Activated CD8-positive, alpha-beta T cell treated with anti-CD3 and anti-CD28 coated beads for 36 hours (primary cell): ENCODE data around the gene SLC35B2. TPM values are rescaled to one million over a fixed set of nuclear protein-coding genes. Genes with fewer than 3 reads are reported as not detected.

Experiments
- ATAC-seq: fragments of 200-7000 bp; cut with Tn5 transposase; one replicate; pipeline ENCODE4 v1.10.0; 2021; ENCODE audit warnings: mild to moderate bottlenecking, moderate library complexity
- CTCF ChIA-PET: fragments of 350-600 bp; sonication (Branson Sonifier 250); formaldehyde crosslinking; loops from one replicate; lab custom pipeline; 2021; ENCODE audit warnings: antibody characterized with exemption; lab: Charles Lee
- POLR2A ChIA-PET: fragments of 350-600 bp; sonication (Branson Sonifier 250); formaldehyde crosslinking; loops from one replicate; lab custom pipeline; 2021; ENCODE audit warnings: antibody characterized with exemption; lab: Charles Lee
- DNase-seq: peaks from one replicate; pipeline ENCODE4 v3.0.0-alpha.2; 2020
- H3K27ac Mint-ChIP-seq: one replicate; pipeline ENCODE4 v1.8.0; 2021; ENCODE audit warnings: mild to moderate bottlenecking, mixed read lengths
- H3K27me3 Mint-ChIP-seq: one replicate; pipeline ENCODE4 v1.8.0; 2021; ENCODE audit warnings: mixed read lengths
- H3K36me3 Mint-ChIP-seq: one replicate; pipeline ENCODE4 v1.8.0; 2021; ENCODE audit warnings: low read depth, mixed read lengths
- H3K4me1 Mint-ChIP-seq: one replicate; pipeline ENCODE4 v1.8.0; 2021; ENCODE audit warnings: low read depth, mixed read lengths
- H3K4me3 Mint-ChIP-seq: one replicate; pipeline ENCODE4 v1.8.0; 2021; ENCODE audit warnings: mild to moderate bottlenecking, moderate library complexity, mixed read lengths
- H3K9me3 Mint-ChIP-seq: one replicate; pipeline ENCODE4 v1.8.0; 2021; ENCODE audit warnings: mixed read lengths
- CTCF ChIP-seq: fragments of 200-600 bp; IDR thresholded peaks from one replicate; pipeline ENCODE4 v1.8.0; 2022; ENCODE audit warnings: antibody characterized with exemption, mild to moderate bottlenecking
- intact Hi-C: fragments of 100-400 bp; cut with micrococcal nuclease; formaldehyde crosslinking; loops from one replicate; pipeline ENCODE4 v1.10.0; 2022
- total RNA-seq, 2 experiments: library from RNA; stranded (reverse); gene quantifications; one replicate each; pipeline ENCODE4 v1.2.3, GENCODE V29; 2021

Gene SLC35B2
- total RNA-seq, 2 experiments from 2014 or later, result 15.4 to 16.7 TPM

- no peak for TF ChIP-seq CTCF
- Mint-ChIP-seq H3K9me3 (no peaks in the 10 kb centered on the region), H3K4me3 (peak overlapping the region; percentile 100), H3K27ac (peak overlapping the region; percentile 100), H3K27me3 (peaks cover 3% of the 10 kb centered on the region), H3K36me3 (peaks cover 38% of the 10 kb centered on the region), H3K4me1 (peaks cover 27% of the 10 kb centered on the region)
- POLR2A ChIA-PET, result interaction anchor here (0.8 to 10.9 kb wide), 10 partner anchors 8 to 114 kb away, joined by 3 to 486 read pairs (median 13); partner anchors contain the start of genes MYMX, NFKBIE, SLC29A1 and SLC35B2
- DNase-seq (no peak), ATAC-seq (no peak)
- CTCF ChIA-PET, result interaction anchor here (0.9 to 7.3 kb wide), 11 partner anchors 10 to 149 kb away, joined by 3 to 47 read pairs (median 6); partner anchors contain the start of genes AARS2, SLC29A1 and SLC35B2
- intact Hi-C loops, result no loop called here
Measured at GRCh38 chr6:44245391-44245911, 11.9 kb downstream of the SLC35B2 start.

- ChIA-PET CTCF (interaction anchor here (0.8 to 7.3 kb wide), 6 partner anchors 9 to 71 kb away, joined by 3 to 47 read pairs (median 9); partner anchors contain the start of genes SLC29A1 and SLC35B2), POLR2A (interaction anchor here (1.3 to 10.9 kb wide), 4 partner anchors 9 to 112 kb away, joined by 4 to 486 read pairs (median 68); partner anchors contain the start of genes NFKBIE, SLC29A1 and SLC35B2)
- Mint-ChIP-seq H3K36me3 (peaks cover 17% of the 10 kb centered on the region), H3K4me1 (peaks cover 15% of the 10 kb centered on the region), H3K4me3 (no peak overlapping the region), H3K27me3 (peaks cover 3% of the 10 kb centered on the region), H3K9me3 (no peaks in the 10 kb centered on the region), H3K27ac (no peak overlapping the region)
- no peak for TF ChIP-seq CTCF
- DNase-seq (no peak), ATAC-seq (no peak)
- intact Hi-C loops, result no loop called here
Measured at GRCh38 chr6:44243345-44243744, 14.0 kb downstream of the SLC35B2 start.

GRCh38 chr6:44238687-44239350 is 18.5 kb downstream of the SLC35B2 start:
- H3K27ac Mint-ChIP-seq, result no peak overlapping the region
- POLR2A ChIA-PET, result interaction anchor here (1.1 to 5.6 kb wide), 4 partner anchors 9 to 510 kb away, joined by 3 to 54 read pairs (median 22); partner anchors contain the start of genes HSP90AB1 and SLC29A1
- H3K4me3 Mint-ChIP-seq, result peak overlapping the region; percentile 76
- H3K36me3 Mint-ChIP-seq, result peaks cover 7% of the 10 kb centered on the region
- intact Hi-C loops, result loop anchor here (5.0 to 10.0 kb wide), 2 partner anchors 67 to 134 kb away; no protein-coding TSS in a partner anchor
- H3K9me3 Mint-ChIP-seq, result no peaks in the 10 kb centered on the region
- CTCF ChIA-PET, result interaction anchor here (1.0 to 1.8 kb wide), 4 partner anchors 11 to 66 kb away, joined by 3 to 9 read pairs (median 4); no protein-coding TSS in a partner anchor
- no peak for TF ChIP-seq CTCF
- no peak for DNase-seq
- ATAC-seq, result no peak
- H3K4me1 Mint-ChIP-seq, result peaks cover 21% of the 10 kb centered on the region
- no peaks in the 10 kb centered on the region for H3K27me3 Mint-ChIP-seq

- peak; percentile 80 for DNase-seq
- CTCF ChIA-PET, result interaction anchor here (0.6 to 5.5 kb wide), 16 partner anchors 9 to 143 kb away, joined by 3 to 38 read pairs (median 4); partner anchors contain the start of genes HSP90AB1 and SLC29A1
- POLR2A ChIA-PET, result interaction anchor here (1.0 to 5.6 kb wide), 8 partner anchors 8 to 510 kb away, joined by 3 to 54 read pairs (median 5); partner anchors contain the start of genes HSP90AB1 and SLC29A1
- intact Hi-C loops, result loop anchor here (5.0 to 10.0 kb wide), 2 partner anchors 66 to 133 kb away; no protein-coding TSS in a partner anchor
- Mint-ChIP-seq H3K27ac (peak overlapping the region; percentile 93), H3K4me1 (peaks cover 21% of the 10 kb centered on the region), H3K36me3 (peaks cover 13% of the 10 kb centered on the region), H3K9me3 (no peaks in the 10 kb centered on the region), H3K27me3 (no peaks in the 10 kb centered on the region), H3K4me3 (peak overlapping the region; percentile 76)
- TF ChIP-seq CTCF, result peak; percentile 96
- ATAC-seq, result peak; percentile 88
Measured at GRCh38 chr6:44237813-44238433, 19.4 kb downstream of the SLC35B2 start.
